Measurements from ENCODE around the gene USP40.

USP40 gene

GRCh38 chr2:233464531-233465240 lies 101.9 kb downstream of the USP40 start:
- Histone ChIP-seq H2BK120ac (ENCODE audit: insufficient read depth, low read length, poor library complexity) (no peak overlapping the region), H3K27ac (ENCODE audit: low read depth, low read length) (no peak overlapping the region), H3K79me2 (ENCODE audit: control insufficient read depth, insufficient read depth, low read length, poor library complexity) (no peaks in the 10 kb centered on the region), H3K4ac (ENCODE audit: low read depth, low read length) (no peak overlapping the region), H3K4me2 (ENCODE audit: low read length) (no peak overlapping the region), H3K9ac (ENCODE audit: low read length) (no peak overlapping the region), H3K14ac (ENCODE audit: low read length) (no peak overlapping the region), H2BK12ac (ENCODE audit: low read length) (no peak overlapping the region), H3K23ac (ENCODE audit: low read length) (no peak overlapping the region), H3K18ac (ENCODE audit: low read length) (no peak overlapping the region), H3K4me1 (ENCODE audit: control insufficient read depth in 1 of 2, insufficient read depth in 2 of 2, low read length in 2 of 2) (no peaks in the 10 kb centered on the region), H3K9me3 (ENCODE audit: insufficient read depth, low read depth, low read length) (no peaks in the 10 kb centered on the region), H4K91ac (ENCODE audit: low read depth, low read length) (no peak overlapping the region), H3K79me1 (ENCODE audit: low read length) (no peaks in the 10 kb centered on the region), H3K36me3 (ENCODE audit: control insufficient read depth in 1 of 2, insufficient read depth in 2 of 2, low read length in 2 of 2) (peaks cover 65 to 66% of the 10 kb centered on the region in 2 experiments), H2BK5ac (ENCODE audit: low read depth, low read length, poor library complexity) (no peak overlapping the region), H4K8ac (ENCODE audit: low read depth, low read length) (no peak overlapping the region), H2AK5ac (ENCODE audit: low read length) (no peak overlapping the region), H2AFZ (ENCODE audit: insufficient read depth, low read length, poor library complexity) (no peak overlapping the region), H4K12ac (ENCODE audit: low read depth, low read length) (no peak overlapping the region), H3K4me3 (ENCODE audit: low read depth, low read length) (no peak overlapping the region), H3K27me3 (ENCODE audit: insufficient read depth, low read length) (no peaks in the 10 kb centered on the region)
- DNase-seq: no peak
- no CpG with 5 or more reads among the region's 16 CpGs for WGBS (ENCODE audit: extremely low coverage, insufficient coverage, insufficient read length)

DNA sequence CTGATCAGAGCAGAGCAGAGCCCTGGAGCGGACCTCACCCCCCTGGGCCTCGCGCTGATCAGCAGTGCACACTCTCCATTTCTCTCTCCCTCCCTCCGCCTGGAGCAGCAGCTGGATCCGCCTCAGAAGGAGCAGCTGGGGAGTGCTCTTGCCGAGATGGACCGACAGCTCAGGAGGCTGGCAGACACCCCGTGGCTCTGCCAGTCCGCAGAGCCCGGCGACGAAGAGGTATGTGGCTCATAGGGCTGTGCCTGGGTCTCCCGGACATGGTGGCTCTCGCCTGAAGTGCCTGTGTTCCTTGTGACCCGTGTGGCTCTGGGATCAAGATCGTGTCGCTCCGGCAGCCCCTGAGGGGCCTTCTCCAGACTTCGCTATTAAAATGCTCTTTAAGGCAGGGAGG lies 102.5 kb downstream of the USP40 start:
- H3K4me3 ChIP-seq (ENCODE audit: low read depth, low read length): no peak overlapping the region
- no CpG with 5 or more reads among the region's 19 CpGs for WGBS (ENCODE audit: extremely low coverage, insufficient coverage, insufficient read length)
- H3K9me3 ChIP-seq (ENCODE audit: insufficient read depth, low read depth, low read length): no peaks in the 10 kb centered on the region
- DNase-seq: no peak
- H3K23ac ChIP-seq (ENCODE audit: low read length): no peak overlapping the region
- H2BK5ac ChIP-seq (ENCODE audit: low read depth, low read length, poor library complexity): no peak overlapping the region
- no peak overlapping the region for H4K8ac ChIP-seq (ENCODE audit: low read depth, low read length)
- no peaks in the 10 kb centered on the region for H3K79me2 ChIP-seq (ENCODE audit: control insufficient read depth, insufficient read depth, low read length, poor library complexity)
- H3K4ac ChIP-seq (ENCODE audit: low read depth, low read length): no peak overlapping the region
- H3K27me3 ChIP-seq (ENCODE audit: insufficient read depth, low read length): no peaks in the 10 kb centered on the region
- H2AFZ ChIP-seq (ENCODE audit: insufficient read depth, low read length, poor library complexity): no peak overlapping the region
- peaks cover 61 to 65% of the 10 kb centered on the region in 2 experiments for H3K36me3 ChIP-seq (ENCODE audit: control insufficient read depth in 1 of 2, insufficient read depth in 2 of 2, low read length in 2 of 2)
- H3K14ac ChIP-seq (ENCODE audit: low read length): no peak overlapping the region
- H3K27ac ChIP-seq (ENCODE audit: low read depth, low read length): no peak overlapping the region
- no peak overlapping the region for H3K4me2 ChIP-seq (ENCODE audit: low read length)
- no peak overlapping the region for H2BK120ac ChIP-seq (ENCODE audit: insufficient read depth, low read length, poor library complexity)
- H2BK12ac ChIP-seq (ENCODE audit: low read length): no peak overlapping the region
- H3K9ac ChIP-seq (ENCODE audit: low read length): no peak overlapping the region
- no peak overlapping the region for H4K12ac ChIP-seq (ENCODE audit: low read depth, low read length)
- no peak overlapping the region for H4K91ac ChIP-seq (ENCODE audit: low read depth, low read length)
- no peaks in the 10 kb centered on the region for H3K79me1 ChIP-seq (ENCODE audit: low read length)
- H3K18ac ChIP-seq (ENCODE audit: low read length): no peak overlapping the region
- no peaks in the 10 kb centered on the region for H3K4me1 ChIP-seq (ENCODE audit: control insufficient read depth in 1 of 2, insufficient read depth in 2 of 2, low read length in 2 of 2)
- H2AK5ac ChIP-seq (ENCODE audit: low read length): no peak overlapping the region

GRCh38 chr2:233463586-233463985 lies 103.0 kb downstream of the USP40 start:
- H3K9ac ChIP-seq (ENCODE audit: low read length): no peak overlapping the region
- H3K4ac ChIP-seq (ENCODE audit: low read depth, low read length): no peak overlapping the region
- no peak overlapping the region for H3K4me2 ChIP-seq (ENCODE audit: low read length)
- H3K18ac ChIP-seq (ENCODE audit: low read length): no peak overlapping the region
- no peak overlapping the region for H3K4me3 ChIP-seq (ENCODE audit: low read depth, low read length)
- no peaks in the 10 kb centered on the region for H3K79me1 ChIP-seq (ENCODE audit: low read length)
- no peak overlapping the region for H2AFZ ChIP-seq (ENCODE audit: insufficient read depth, low read length, poor library complexity)
- no peak overlapping the region for H4K91ac ChIP-seq (ENCODE audit: low read depth, low read length)
- H2AK5ac ChIP-seq (ENCODE audit: low read length): no peak overlapping the region
- H4K12ac ChIP-seq (ENCODE audit: low read depth, low read length): no peak overlapping the region
- H3K9me3 ChIP-seq (ENCODE audit: insufficient read depth, low read depth, low read length): no peaks in the 10 kb centered on the region
- H2BK5ac ChIP-seq (ENCODE audit: low read depth, low read length, poor library complexity): no peak overlapping the region
- H3K14ac ChIP-seq (ENCODE audit: low read length): no peak overlapping the region
- no peaks in the 10 kb centered on the region for H3K79me2 ChIP-seq (ENCODE audit: control insufficient read depth, insufficient read depth, low read length, poor library complexity)
- no peak overlapping the region for H3K27ac ChIP-seq (ENCODE audit: low read depth, low read length)
- DNase-seq: no peak
- peaks cover 60 to 66% of the 10 kb centered on the region in 2 experiments for H3K36me3 ChIP-seq (ENCODE audit: control insufficient read depth in 1 of 2, insufficient read depth in 2 of 2, low read length in 2 of 2)
- no peaks in the 10 kb centered on the region for H3K27me3 ChIP-seq (ENCODE audit: insufficient read depth, low read length)
- no peak overlapping the region for H3K23ac ChIP-seq (ENCODE audit: low read length)
- H2BK120ac ChIP-seq (ENCODE audit: insufficient read depth, low read length, poor library complexity): no peak overlapping the region
- no peak overlapping the region for H4K8ac ChIP-seq (ENCODE audit: low read depth, low read length)
- H2BK12ac ChIP-seq (ENCODE audit: low read length): no peak overlapping the region
- 100% methylated on average over 8 of the region's 16 CpGs for WGBS (ENCODE audit: extremely low coverage, insufficient coverage, insufficient read length)
- no peaks in the 10 kb centered on the region for H3K4me1 ChIP-seq (ENCODE audit: control insufficient read depth in 1 of 2, insufficient read depth in 2 of 2, low read length in 2 of 2)

DNA sequence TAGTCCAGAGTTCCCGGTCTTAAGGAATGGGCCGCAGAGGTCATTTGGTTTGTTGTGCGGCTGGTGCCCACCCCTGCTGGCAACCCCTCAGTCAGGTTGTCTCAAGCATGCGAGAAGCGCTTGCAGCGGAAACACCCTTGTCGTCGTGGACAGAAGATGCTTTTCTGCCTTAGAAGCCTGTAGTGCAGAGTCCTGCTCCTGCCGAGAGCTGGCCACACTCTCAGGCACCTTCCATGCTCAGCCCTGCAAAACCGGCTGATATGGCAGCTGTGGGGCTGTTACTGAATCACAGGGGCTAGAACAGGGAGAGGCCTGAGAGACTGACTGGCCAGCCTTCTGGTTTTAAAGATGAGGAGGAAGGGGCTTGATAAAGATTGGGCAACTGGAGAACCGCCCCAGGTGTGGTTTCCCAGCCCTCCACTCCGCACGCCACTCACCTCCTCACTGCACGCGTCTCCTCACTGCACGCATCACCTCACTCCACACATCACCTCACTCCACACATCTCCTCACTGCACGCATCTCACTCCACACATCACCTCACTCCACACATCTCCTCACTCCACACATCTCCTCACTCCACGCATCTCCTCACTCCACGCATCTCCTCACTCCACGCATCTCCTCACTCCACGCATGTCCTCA lies 103.6 kb downstream of the USP40 start:
- over 99% methylated on average over 8 of the region's 21 CpGs for WGBS (ENCODE audit: extremely low coverage, insufficient coverage, insufficient read length)

More for the DNA sequence above, 103.6 kb downstream of the USP40 start:
- Histone ChIP-seq H3K4me3 (ENCODE audit: low read depth, low read length) (no peak overlapping the region), H2AFZ (ENCODE audit: insufficient read depth, low read length, poor library complexity) (no peak overlapping the region), H3K4me1 (ENCODE audit: control insufficient read depth in 1 of 2, insufficient read depth in 2 of 2, low read length in 2 of 2) (no peaks in the 10 kb centered on the region), H2BK12ac (ENCODE audit: low read length) (no peak overlapping the region), H3K79me2 (ENCODE audit: control insufficient read depth, insufficient read depth, low read length, poor library complexity) (no peaks in the 10 kb centered on the region), H3K27me3 (ENCODE audit: insufficient read depth, low read length) (no peaks in the 10 kb centered on the region), H2AK5ac (ENCODE audit: low read length) (no peak overlapping the region), H3K18ac (ENCODE audit: low read length) (no peak overlapping the region), H3K27ac (ENCODE audit: low read depth, low read length) (no peak overlapping the region), H4K8ac (ENCODE audit: low read depth, low read length) (no peak overlapping the region), H3K79me1 (ENCODE audit: low read length) (no peaks in the 10 kb centered on the region), H2BK120ac (ENCODE audit: insufficient read depth, low read length, poor library complexity) (no peak overlapping the region), H3K4ac (ENCODE audit: low read depth, low read length) (no peak overlapping the region), H3K9ac (ENCODE audit: low read length) (no peak overlapping the region), H2BK5ac (ENCODE audit: low read depth, low read length, poor library complexity) (no peak overlapping the region), H3K4me2 (ENCODE audit: low read length) (no peak overlapping the region), H3K14ac (ENCODE audit: low read length) (no peak overlapping the region), H3K9me3 (ENCODE audit: insufficient read depth, low read depth, low read length) (no peaks in the 10 kb centered on the region), H4K12ac (ENCODE audit: low read depth, low read length) (no peak overlapping the region), H3K23ac (ENCODE audit: low read length) (no peak overlapping the region), H4K91ac (ENCODE audit: low read depth, low read length) (no peak overlapping the region), H3K36me3 (ENCODE audit: control insufficient read depth in 1 of 2, insufficient read depth in 2 of 2, low read length in 2 of 2) (peaks cover 58 to 63% of the 10 kb centered on the region in 2 experiments)
- DNase-seq: no peak
